Liver (tissue), 3 donors: ENCODE measurements around the gene LRPAP1.
"Not testable (repeated sequence)": the region's sequence is repeated elsewhere in the genome, so short reads cannot be mapped to it uniquely, and the experiment has no call there.

Experiments used
- ATF3 ChIP-seq: IDR thresholded peaks from 2 replicates; pipeline ENCODE4 v1.6.1; 2016; ENCODE audit warnings: antibody characterized with exemption
- CTCF ChIP-seq: fragments of 150-350 bp; IDR thresholded peaks from 2 replicates; pipeline ENCODE4 v1.5.1; 2017; ENCODE audit warnings: improper control_type of control experiment, low read depth, low read length; ENCODE audit not compliant: missing input control
- EGR1 ChIP-seq, 2 donors: IDR thresholded peaks; 2 replicates each; pipeline ENCODE4 v1.6.1; 2016 to 2018; ENCODE audit warnings: antibody characterized with exemption in 2 of 2, low read depth in 2 of 2
- GABPA ChIP-seq, 2 donors: IDR thresholded peaks in 1 of 2; conservative IDR thresholded peaks in 1 of 2; 2 replicates each; pipeline ENCODE4 v1.6.1; 2016; ENCODE audit warnings: antibody characterized with exemption in 2 of 2, mild to moderate bottlenecking in 1 of 2, moderate library complexity in 1 of 2
- JUND ChIP-seq, 2 donors: IDR thresholded peaks; 2 replicates each; pipeline ENCODE4 v1.6.1; 2016; ENCODE audit warnings: antibody characterized with exemption in 2 of 2
- MAX ChIP-seq: IDR thresholded peaks from 2 replicates; pipeline ENCODE4 v1.6.1; 2016; ENCODE audit warnings: antibody characterized with exemption
- REST ChIP-seq: IDR thresholded peaks from 2 replicates; pipeline ENCODE4 v1.6.1; 2016; ENCODE audit warnings: antibody characterized with exemption, mild to moderate bottlenecking
- SP1 ChIP-seq: IDR thresholded peaks from 2 replicates; pipeline ENCODE4 v1.6.1; 2018; ENCODE audit warnings: antibody characterized with exemption, mild to moderate bottlenecking
- TAF1 ChIP-seq: conservative IDR thresholded peaks from 2 replicates; pipeline ENCODE4 v1.6.1; 2016; ENCODE audit warnings: antibody characterized with exemption, mild to moderate bottlenecking
- YY1 ChIP-seq: IDR thresholded peaks from 2 replicates; pipeline ENCODE4 v1.6.1; 2016; ENCODE audit warnings: antibody characterized with exemption, mild to moderate bottlenecking
- donor health status: healthy.
- donor health status: healthy.

- not testable (repeated sequence) for TF ChIP-seq CTCF; TAF1; JUND (IDR thresholded peaks at IDR 0.05); SP1; YY1; EGR1 (IDR thresholded peaks at IDR 0.05; ENCODE audit: low read depth in 2 of 2); REST; MAX; ATF3; GABPA (IDR thresholded peaks at IDR 0.05 in 1 of 2, conservative IDR thresholded peaks at IDR 0.05 in 1 of 2)
Measured at GRCh38 chr4:3538906-3539305, 6.7 kb upstream of the LRPAP1 start.
